K562 (cell line): ENCODE results near the gene LTK. TPM values are rescaled to one million over a fixed set of nuclear protein-coding genes. Genes with fewer than 3 reads are reported as not detected.

Experiments
- ATAC-seq: fragments of 200-7000 bp; cut with Tn5 transposase; 3 replicates; pipeline ENCODE4 v1.9.1; 2020; ENCODE audit warnings: moderate library complexity
- BruUV-seq: library from RNA; stranded (reverse); fragments of 400-500 nt; replicated peaks from 2 replicates; lab custom pipeline; 2021; lab: Mats Ljungman, UMichigan
- CTCF ChIA-PET: fragments of 300-600 bp; formaldehyde crosslinking; extraction: SDS; loops from one replicate; lab custom pipeline; 2021; ENCODE audit warnings: low intra/inter-chr PET ratio; lab: Yijun Ruan, JAX
- POLR2A ChIA-PET: fragments of 300-600, 350-650 bp; sonication (Branson Sonifier 250); formaldehyde crosslinking; extraction: SDS; loops from one replicate; lab custom pipeline; 2021; ENCODE audit warnings: antibody characterized with exemption, inconsistent platforms; lab: Yijun Ruan, JAX
- DNase-seq, 4 experiments: peaks; one replicate each; pipeline versions ENCODE4 v3.0.0 to v3.0.0-alpha.2; 2011 to 2018; ENCODE audit warnings: low spot score in 3 of 4, mixed read lengths in 3 of 4; ENCODE audit errors: extremely low read depth in 1 of 4
- FAIRE-seq: peaks from 2 replicates; lab custom pipeline; 2011; peaks lifted over from hg19 to GRCh38; lab: Jason Lieb, UNC
- H2AFZ ChIP-seq: 2 replicates; pipeline ENCODE4 v1.6.0; 2011; ENCODE audit warnings: low read depth, low read length, control low read depth, inconsistent platforms
- H3K27ac ChIP-seq: fragments of 200-600 bp; 3 replicates; pipeline ENCODE4 v1.8.0; 2011; ENCODE audit warnings: low read depth, mild to moderate bottlenecking, control low read depth, inconsistent platforms, low read length, moderate library complexity, mixed read lengths; ENCODE audit errors: extremely low read depth
- H3K27me3 ChIP-seq, 2 experiments: fragments of 300-600 bp in 1 of 2; 2 replicates in 1 of 2; 3 replicates in 1 of 2; pipeline versions ENCODE4 v1.6.0 to v1.8.0; 2011; ENCODE audit warnings: inconsistent platforms in 2 of 2, low read length in 2 of 2, mild to moderate bottlenecking in 1 of 2, mixed read lengths in 1 of 2, moderate library complexity in 1 of 2; ENCODE audit not compliant: control insufficient read depth in 2 of 2, insufficient read depth in 2 of 2
- H3K36me3 ChIP-seq: fragments of 300-600 bp; 3 replicates; pipeline ENCODE4 v1.8.0; 2011; ENCODE audit warnings: mild to moderate bottlenecking, low read length, inconsistent platforms; ENCODE audit not compliant: control insufficient read depth, insufficient read depth
- H3K4me1 ChIP-seq, 2 experiments: fragments of 200-600 bp in 1 of 2; replicated peaks in 1 of 2; 2 replicates in 1 of 2; 3 replicates in 1 of 2; pipeline versions ENCODE4 v1.5.1 to v1.8.0; 2011; ENCODE audit warnings: inconsistent platforms in 2 of 2, low read length in 2 of 2, mild to moderate bottlenecking in 1 of 2, mixed read lengths in 1 of 2, moderate library complexity in 1 of 2; ENCODE audit not compliant: control insufficient read depth in 2 of 2, insufficient read depth in 2 of 2
- H3K4me2 ChIP-seq: 2 replicates; pipeline ENCODE4 v1.6.1; 2011; ENCODE audit warnings: low read length, control low read depth, inconsistent platforms, mixed read lengths; ENCODE audit not compliant: insufficient read depth
- H3K4me3 ChIP-seq: fragments of 200-600 bp; sonication (generic), shearing (Covaris generic); 2 replicates; pipeline ENCODE4 v1.5.1; 2016; ENCODE audit warnings: control low read depth, inconsistent platforms
- H3K79me2 ChIP-seq: fragments of 200-600 bp; 3 replicates; pipeline ENCODE4 v1.8.0; 2011; ENCODE audit warnings: low read length, inconsistent platforms; ENCODE audit not compliant: control insufficient read depth, insufficient read depth
- H3K9ac ChIP-seq, 2 experiments: 2 replicates each; pipeline versions ENCODE4 v1.6.0 to v1.6.1; 2011; ENCODE audit warnings: low read depth in 2 of 2, low read length in 2 of 2, control low read depth in 1 of 2, inconsistent platforms in 1 of 2, mild to moderate bottlenecking in 1 of 2, mixed read lengths in 1 of 2; ENCODE audit not compliant: insufficient read depth in 1 of 2
- H3K9me1 ChIP-seq: one replicate; pipeline ENCODE4 v1.6.0; 2011; ENCODE audit warnings: inconsistent platforms, mild to moderate bottlenecking, low read length, moderate library complexity; ENCODE audit not compliant: control insufficient read depth, insufficient read depth
- H3K9me3 ChIP-seq: replicated peaks from 2 replicates; pipeline ENCODE4 v1.5.1; 2011; ENCODE audit warnings: low read depth, low read length, inconsistent platforms; ENCODE audit not compliant: control insufficient read depth, insufficient read depth
- H4K20me1 ChIP-seq: replicated peaks from 2 replicates; pipeline ENCODE4 v1.6.1; 2011; ENCODE audit warnings: low read length, inconsistent platforms, mixed read lengths; ENCODE audit not compliant: control insufficient read depth, insufficient read depth
- BACH1 ChIP-seq: fragments of 200-800 bp; sonication (Bioruptor generic); IDR thresholded peaks from 2 replicates; pipeline ENCODE4 v1.6.1; 2016; ENCODE audit warnings: missing genetic modification characterization, missing compliant biosample characterization
- BDP1 ChIP-seq: IDR thresholded peaks from 3 replicates; pipeline ENCODE4 v1.6.1; 2011; ENCODE audit not compliant: insufficient read length, insufficient read depth
- HDAC1 ChIP-seq, 2 experiments: fragments of 450-650 bp; IDR thresholded peaks; 2 replicates each; pipeline ENCODE4 v1.6.1; 2016 to 2017; ENCODE audit warnings: inconsistent platforms in 1 of 2, mild to moderate bottlenecking in 1 of 2, moderate library complexity in 1 of 2
- KDM5B ChIP-seq: fragments of 200-600 bp; sonication (generic); IDR thresholded peaks from 2 replicates; pipeline ENCODE4 v1.6.1; 2012; ENCODE audit warnings: low read depth, mild to moderate bottlenecking, moderate library complexity, low read length, control low read depth, inconsistent platforms; ENCODE audit not compliant: insufficient replicate concordance
- NR1H2 ChIP-seq: sonication (generic); formaldehyde crosslinking; IDR thresholded peaks from 2 replicates; pipeline ENCODE4 v1.4.0; 2020; ENCODE audit warnings: mild to moderate bottlenecking, missing genetic modification reagents
- ZNF41 ChIP-seq: fragments of 250-450 bp; sonication (Bioruptor Pico); conservative IDR thresholded peaks from 2 replicates; pipeline ENCODE4 v1.4.0; 2020; ENCODE audit warnings: mild to moderate bottlenecking
- ZNF445 ChIP-seq: fragments of 250-450 bp; sonication (Bioruptor Pico); IDR thresholded peaks from 2 replicates; pipeline ENCODE4 v1.4.0; 2020; ENCODE audit warnings: low read depth, mild to moderate bottlenecking, moderate library complexity
- WGBS: fragments of 100-300 bp; shearing (Covaris generic); methylation state at CpG from one replicate; pipeline ENCODE4 v1.1.6; 2016; ENCODE audit warnings: low coverage, mixed read lengths; ENCODE audit not compliant: insufficient coverage; ENCODE audit errors: missing lambda C conversion rate; 5-methylcytosine and 5-hydroxymethylcytosine counted together
- in situ Hi-C: fragments of 300-500 bp; cut with MboI; formaldehyde crosslinking; loops from 4 replicates; pipeline ENCODE4 v1.15.0; 2018; ENCODE audit warnings: inconsistent platforms, mixed read lengths
- intact Hi-C: fragments of 100-400 bp; cut with micrococcal nuclease; formaldehyde crosslinking; loops from 2 replicates; pipeline ENCODE4 v1.14.2; 2022
- polyA plus RNA-seq, 8 experiments: library from polyadenylated mRNA; depleted of rRNA in 4 of 8; stranded (reverse) in 5 of 8; unstranded in 3 of 8; fragments of >200 nt; fragmentation: Nextera tagmentation in 2 of 8; fragmentation: Illumina TruSeq in 1 of 8; extraction: Ambion mirVana in 2 of 8; extraction: Trizol in 1 of 8; gene quantifications; 2 replicates each; pipeline versions ENCODE4 v1.2.1 to v1.2.3, GENCODE V29; 2011 to 2014; ENCODE audit warnings: inconsistent platforms in 1 of 8, missing spikeins in 1 of 8
- total RNA-seq, 7 experiments: library from RNA; depleted of rRNA in 6 of 7; stranded (reverse); fragments of >200 nt in 6 of 7; fragmentation: Illumina TruSeq in 2 of 7; extraction: Trizol in 2 of 7; gene quantifications; 2 replicates each; pipeline versions ENCODE4 v1.2.1 to v1.2.3, GENCODE V29; 2011 to 2021; ENCODE audit warnings: low replicate concordance in 1 of 7
- TF ChIP-seq, protein P1 (sequence below): sonication (generic); formaldehyde crosslinking; IDR thresholded peaks from 2 replicates; pipeline ENCODE4 v1.8.0; 2023; ENCODE audit warnings: missing genetic modification reagents, mild to moderate bottlenecking, borderline replicate concordance
- TF ChIP-seq, protein P2 (sequence below), 3 experiments: IDR thresholded peaks in 2 of 3; conservative IDR thresholded peaks in 1 of 3; 2 replicates each; pipeline ENCODE4 v1.5.1; 2011 to 2012; ENCODE audit warnings: low read length in 3 of 3, mild to moderate bottlenecking in 3 of 3, control low read depth in 2 of 3, improper control_type of control experiment in 1 of 3, inconsistent platforms in 1 of 3, low read depth in 1 of 3, mixed read lengths in 1 of 3, moderate library complexity in 1 of 3; ENCODE audit not compliant: insufficient read depth in 2 of 3
- TF ChIP-seq, protein P3 (sequence below): fragments of 450-650 bp; IDR thresholded peaks from 2 replicates; pipeline ENCODE4 v1.6.1; 2017; ENCODE audit warnings: antibody characterized with exemption
- TF ChIP-seq, protein P4 (sequence below): IDR thresholded peaks from 3 replicates; pipeline ENCODE4 v1.6.1; 2011; ENCODE audit warnings: borderline replicate concordance, mild to moderate bottlenecking; ENCODE audit not compliant: insufficient read length, insufficient read depth

Gene LTK
- total and polyA plus RNA-seq, 9 of the 15 experiments (the other 6 are each of a cell fraction or from before 2014, with no cell fraction given), result 0.25 to 4.4 (median 1.8) TPM

DNA sequence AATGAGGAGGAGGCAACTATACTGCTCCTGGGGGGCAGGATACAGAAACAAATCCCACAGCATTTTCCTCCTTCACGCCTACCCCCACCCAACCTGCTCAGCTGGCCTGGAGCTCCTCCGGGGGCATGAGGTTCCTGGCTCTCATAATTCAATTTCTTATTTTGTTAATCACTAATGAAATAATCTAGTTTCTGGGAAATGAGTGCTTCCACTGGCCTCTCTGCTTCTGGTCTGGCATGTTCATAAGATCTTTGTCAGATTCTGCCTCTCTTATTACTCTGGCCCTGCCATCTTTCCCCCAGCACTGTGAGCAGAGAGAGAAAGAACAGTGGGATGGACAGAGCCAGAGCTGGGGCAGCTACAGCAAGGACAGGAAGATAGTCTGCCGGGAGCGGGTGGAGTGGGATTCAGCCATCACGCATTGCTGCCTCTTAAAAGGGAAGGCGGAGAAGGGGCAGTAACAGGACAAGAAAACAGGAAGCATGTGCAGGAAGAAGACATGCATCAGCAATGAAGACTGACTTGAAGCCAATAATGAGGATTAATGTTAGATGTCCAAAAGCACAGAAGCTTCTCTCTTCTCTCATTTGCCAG, 16.8 kb upstream of the LTK start:
- intact Hi-C loops (no loop called here), in situ Hi-C loops (no loop called here)
- H3K27ac ChIP-seq, result no peak overlapping the region
- no peaks in the 10 kb centered on the region for H3K27me3 ChIP-seq
- no peaks in the 10 kb centered on the region for H4K20me1 ChIP-seq
- POLR2A ChIA-PET, result interaction anchor here (0.5 to 1.3 kb wide), 4 partner anchors 9 to 306 kb away, joined by 3 to 6 read pairs (median 4); partner anchors contain the start of gene ITPKA
- DNase-seq, result no peak
- no TSS peak for BruUV-seq
- no peaks in the 10 kb centered on the region for H3K79me2 ChIP-seq
- no peaks in the 10 kb centered on the region for H3K4me1 ChIP-seq
- no peaks in the 10 kb centered on the region for H3K9me1 ChIP-seq
- H3K9me3 ChIP-seq, result no peaks in the 10 kb centered on the region
- ATAC-seq, result no peak
- peaks cover 81% of the 10 kb centered on the region for H3K36me3 ChIP-seq
- H3K4me2 ChIP-seq, result no peak overlapping the region
- no peak for FAIRE-seq
- no peak overlapping the region for H2AFZ ChIP-seq
- WGBS, result 84% methylated on average over 6 of the region's 6 CpGs
- no peak overlapping the region; a peak in 1 of 4 replicates for H3K9ac ChIP-seq
- CTCF ChIA-PET, result no interaction called here
- H3K4me3 ChIP-seq, result no peak overlapping the region
- TF ChIP-seq, protein P1, sequence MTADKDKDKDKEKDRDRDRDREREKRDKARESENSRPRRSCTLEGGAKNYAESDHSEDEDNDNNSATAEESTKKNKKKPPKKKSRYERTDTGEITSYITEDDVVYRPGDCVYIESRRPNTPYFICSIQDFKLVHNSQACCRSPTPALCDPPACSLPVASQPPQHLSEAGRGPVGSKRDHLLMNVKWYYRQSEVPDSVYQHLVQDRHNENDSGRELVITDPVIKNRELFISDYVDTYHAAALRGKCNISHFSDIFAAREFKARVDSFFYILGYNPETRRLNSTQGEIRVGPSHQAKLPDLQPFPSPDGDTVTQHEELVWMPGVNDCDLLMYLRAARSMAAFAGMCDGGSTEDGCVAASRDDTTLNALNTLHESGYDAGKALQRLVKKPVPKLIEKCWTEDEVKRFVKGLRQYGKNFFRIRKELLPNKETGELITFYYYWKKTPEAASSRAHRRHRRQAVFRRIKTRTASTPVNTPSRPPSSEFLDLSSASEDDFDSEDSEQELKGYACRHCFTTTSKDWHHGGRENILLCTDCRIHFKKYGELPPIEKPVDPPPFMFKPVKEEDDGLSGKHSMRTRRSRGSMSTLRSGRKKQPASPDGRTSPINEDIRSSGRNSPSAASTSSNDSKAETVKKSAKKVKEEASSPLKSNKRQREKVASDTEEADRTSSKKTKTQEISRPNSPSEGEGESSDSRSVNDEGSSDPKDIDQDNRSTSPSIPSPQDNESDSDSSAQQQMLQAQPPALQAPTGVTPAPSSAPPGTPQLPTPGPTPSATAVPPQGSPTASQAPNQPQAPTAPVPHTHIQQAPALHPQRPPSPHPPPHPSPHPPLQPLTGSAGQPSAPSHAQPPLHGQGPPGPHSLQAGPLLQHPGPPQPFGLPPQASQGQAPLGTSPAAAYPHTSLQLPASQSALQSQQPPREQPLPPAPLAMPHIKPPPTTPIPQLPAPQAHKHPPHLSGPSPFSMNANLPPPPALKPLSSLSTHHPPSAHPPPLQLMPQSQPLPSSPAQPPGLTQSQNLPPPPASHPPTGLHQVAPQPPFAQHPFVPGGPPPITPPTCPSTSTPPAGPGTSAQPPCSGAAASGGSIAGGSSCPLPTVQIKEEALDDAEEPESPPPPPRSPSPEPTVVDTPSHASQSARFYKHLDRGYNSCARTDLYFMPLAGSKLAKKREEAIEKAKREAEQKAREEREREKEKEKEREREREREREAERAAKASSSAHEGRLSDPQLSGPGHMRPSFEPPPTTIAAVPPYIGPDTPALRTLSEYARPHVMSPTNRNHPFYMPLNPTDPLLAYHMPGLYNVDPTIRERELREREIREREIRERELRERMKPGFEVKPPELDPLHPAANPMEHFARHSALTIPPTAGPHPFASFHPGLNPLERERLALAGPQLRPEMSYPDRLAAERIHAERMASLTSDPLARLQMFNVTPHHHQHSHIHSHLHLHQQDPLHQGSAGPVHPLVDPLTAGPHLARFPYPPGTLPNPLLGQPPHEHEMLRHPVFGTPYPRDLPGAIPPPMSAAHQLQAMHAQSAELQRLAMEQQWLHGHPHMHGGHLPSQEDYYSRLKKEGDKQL (CRISPR knock-in tag), result no peak
- TF ChIP-seq ZNF41 (CRISPR knock-in tag) (no peak), HDAC1 (IDR thresholded peaks at IDR 0.05) (no peak), ZNF445 (no peak), BACH1 (tag) (no peak), KDM5B (no peak), BDP1 (no peak), NR1H2 (CRISPR knock-in tag) (no peak)
- TF ChIP-seq, protein P2, sequence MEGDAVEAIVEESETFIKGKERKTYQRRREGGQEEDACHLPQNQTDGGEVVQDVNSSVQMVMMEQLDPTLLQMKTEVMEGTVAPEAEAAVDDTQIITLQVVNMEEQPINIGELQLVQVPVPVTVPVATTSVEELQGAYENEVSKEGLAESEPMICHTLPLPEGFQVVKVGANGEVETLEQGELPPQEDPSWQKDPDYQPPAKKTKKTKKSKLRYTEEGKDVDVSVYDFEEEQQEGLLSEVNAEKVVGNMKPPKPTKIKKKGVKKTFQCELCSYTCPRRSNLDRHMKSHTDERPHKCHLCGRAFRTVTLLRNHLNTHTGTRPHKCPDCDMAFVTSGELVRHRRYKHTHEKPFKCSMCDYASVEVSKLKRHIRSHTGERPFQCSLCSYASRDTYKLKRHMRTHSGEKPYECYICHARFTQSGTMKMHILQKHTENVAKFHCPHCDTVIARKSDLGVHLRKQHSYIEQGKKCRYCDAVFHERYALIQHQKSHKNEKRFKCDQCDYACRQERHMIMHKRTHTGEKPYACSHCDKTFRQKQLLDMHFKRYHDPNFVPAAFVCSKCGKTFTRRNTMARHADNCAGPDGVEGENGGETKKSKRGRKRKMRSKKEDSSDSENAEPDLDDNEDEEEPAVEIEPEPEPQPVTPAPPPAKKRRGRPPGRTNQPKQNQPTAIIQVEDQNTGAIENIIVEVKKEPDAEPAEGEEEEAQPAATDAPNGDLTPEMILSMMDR (IDR thresholded peaks at IDR 0.05 in 2 of 3, conservative IDR thresholded peaks at IDR 0.05 in 1 of 3; ENCODE audit: insufficient read depth in 2 of 3, low read depth in 1 of 3, low read length in 3 of 3), result no peak
- TF ChIP-seq, protein P3, sequence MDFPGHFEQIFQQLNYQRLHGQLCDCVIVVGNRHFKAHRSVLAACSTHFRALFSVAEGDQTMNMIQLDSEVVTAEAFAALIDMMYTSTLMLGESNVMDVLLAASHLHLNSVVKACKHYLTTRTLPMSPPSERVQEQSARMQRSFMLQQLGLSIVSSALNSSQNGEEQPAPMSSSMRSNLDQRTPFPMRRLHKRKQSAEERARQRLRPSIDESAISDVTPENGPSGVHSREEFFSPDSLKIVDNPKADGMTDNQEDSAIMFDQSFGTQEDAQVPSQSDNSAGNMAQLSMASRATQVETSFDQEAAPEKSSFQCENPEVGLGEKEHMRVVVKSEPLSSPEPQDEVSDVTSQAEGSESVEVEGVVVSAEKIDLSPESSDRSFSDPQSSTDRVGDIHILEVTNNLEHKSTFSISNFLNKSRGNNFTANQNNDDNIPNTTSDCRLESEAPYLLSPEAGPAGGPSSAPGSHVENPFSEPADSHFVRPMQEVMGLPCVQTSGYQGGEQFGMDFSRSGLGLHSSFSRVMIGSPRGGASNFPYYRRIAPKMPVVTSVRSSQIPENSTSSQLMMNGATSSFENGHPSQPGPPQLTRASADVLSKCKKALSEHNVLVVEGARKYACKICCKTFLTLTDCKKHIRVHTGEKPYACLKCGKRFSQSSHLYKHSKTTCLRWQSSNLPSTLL, result no peak
- TF ChIP-seq, protein P4, sequence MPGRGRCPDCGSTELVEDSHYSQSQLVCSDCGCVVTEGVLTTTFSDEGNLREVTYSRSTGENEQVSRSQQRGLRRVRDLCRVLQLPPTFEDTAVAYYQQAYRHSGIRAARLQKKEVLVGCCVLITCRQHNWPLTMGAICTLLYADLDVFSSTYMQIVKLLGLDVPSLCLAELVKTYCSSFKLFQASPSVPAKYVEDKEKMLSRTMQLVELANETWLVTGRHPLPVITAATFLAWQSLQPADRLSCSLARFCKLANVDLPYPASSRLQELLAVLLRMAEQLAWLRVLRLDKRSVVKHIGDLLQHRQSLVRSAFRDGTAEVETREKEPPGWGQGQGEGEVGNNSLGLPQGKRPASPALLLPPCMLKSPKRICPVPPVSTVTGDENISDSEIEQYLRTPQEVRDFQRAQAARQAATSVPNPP, result no peak
